Fibroblast of pulmonary artery (primary cell): Measurements from ENCODE around the gene POLA1.
"Not testable (repeated sequence)": the region's sequence is repeated elsewhere in the genome, so short reads cannot be mapped to it uniquely, and the experiment has no call there.

ENCODE experiments used
- DNase-seq: peaks from one replicate; pipeline ENCODE4 v3.0.0-alpha.2; 2010; ENCODE audit warnings: low read depth
- H3K4me3 ChIP-seq: replicated peaks from 2 replicates; pipeline ENCODE4 v1.5.1; 2011; ENCODE audit warnings: low read depth, mild to moderate bottlenecking, control low read depth, low read length, moderate library complexity
- CTCF ChIP-seq: IDR thresholded peaks from 2 replicates; pipeline ENCODE4 v1.5.1; 2011; ENCODE audit warnings: mild to moderate bottlenecking, control low read depth, low read length, inconsistent platforms; ENCODE audit errors: missing control alignments

Gene POLA1

GRCh38 chrX:24693453-24694202, at the start of gene POLA1:
Gene POLA1 (plus strand): TSS chrX:24693918. CDS start chrX:24693962, 44 bp downstream.
- TF ChIP-seq CTCF = peak; percentile 38
- peak; percentile 97 for DNase-seq
- H3K4me3 ChIP-seq = peak within 1 kb of the TSS; percentile 79

GRCh38 chrX:24646006-24646405, 47.7 kb upstream of the POLA1 start:
- no peak overlapping the region for H3K4me3 ChIP-seq
- TF ChIP-seq CTCF = no peak
- DNase-seq = no peak

GRCh38 chrX:24646745-24647182, 47.0 kb upstream of the POLA1 start:
- DNase-seq = no peak
- H3K4me3 ChIP-seq = peak overlapping the region; percentile 12
- no peak for TF ChIP-seq CTCF

GRCh38 chrX:24647257-24648058, 46.3 kb upstream of the POLA1 start, which contains the start of gene PCYT1B:
Gene PCYT1B (minus strand): TSS chrX:24647347. CDS start chrX:24647105, 242 bp downstream.
- DNase-seq = peak; percentile 58
- TF ChIP-seq CTCF = no peak
- peak within 1 kb of the TSS; percentile 27 for H3K4me3 ChIP-seq

- no peak overlapping the region for H3K4me3 ChIP-seq
- no peak for DNase-seq
- no peak for TF ChIP-seq CTCF
Measured at GRCh38 chrX:24648495-24648894, 45.2 kb upstream of the POLA1 start.

- no peak overlapping the region for H3K4me3 ChIP-seq
- no peak for TF ChIP-seq CTCF
- DNase-seq = no peak
Measured at GRCh38 chrX:24651783-24652182, 41.9 kb upstream of the POLA1 start.

- not testable (repeated sequence) for H3K4me3 ChIP-seq, DNase-seq
Measured at GRCh38 chrX:24655679-24656078, 38.0 kb upstream of the POLA1 start.
